Breast epithelium (tissue), 4 donors: ENCODE results near the gene SLC25A15. TPM values are rescaled to one million over a fixed set of nuclear protein-coding genes. Genes with fewer than 3 reads are reported as not detected.

Experiments used
- DNase-seq, 2 donors: peaks; one replicate each; pipeline ENCODE4 v3.0.0-alpha.2; 2019; ENCODE audit warnings: low spot score in 2 of 2
- H3K27ac ChIP-seq, 2 donors: fragments of 200-600 bp; sonication (generic) in 1 of 2; one replicate each; pipeline ENCODE4 v1.5.1; 2016 to 2019; ENCODE audit warnings: mild to moderate bottlenecking in 1 of 2
- H3K27me3 ChIP-seq, 2 donors: fragments of 200-600 bp; sonication (generic) in 1 of 2; one replicate each; pipeline versions ENCODE4 v1.5.1 to v1.6.0; 2017 to 2019; ENCODE audit warnings: control low read depth in 1 of 2, mild to moderate bottlenecking in 1 of 2
- H3K36me3 ChIP-seq: fragments of 200-600 bp; one replicate; pipeline ENCODE4 v1.5.1; 2019
- H3K4me1 ChIP-seq, 2 donors: fragments of 200-600 bp; sonication (generic); one replicate each; pipeline ENCODE4 v1.5.1; 2016 to 2019; ENCODE audit warnings: control low read depth in 1 of 2
- H3K4me3 ChIP-seq, 3 donors: fragments of 200-600 bp; sonication (generic); 1 replicate in 2 of 3; 2 replicates in 1 of 3; pipeline ENCODE4 v1.5.1; 2016 to 2019; ENCODE audit warnings: mild to moderate bottlenecking in 3 of 3, moderate library complexity in 2 of 3
- H3K9me3 ChIP-seq, 2 donors: fragments of 200-600 bp; sonication (generic) in 1 of 2; one replicate each; pipeline ENCODE4 v1.5.1; 2016 to 2019; ENCODE audit warnings: control low read depth in 1 of 2
- POLR2A ChIP-seq: fragments of 450-650 bp; IDR thresholded peaks from one replicate; pipeline ENCODE4 v1.6.1; 2016; ENCODE audit warnings: antibody characterized with exemption, mild to moderate bottlenecking, moderate library complexity
- POLR2AphosphoS5 ChIP-seq, 3 donors: sonication (generic); formaldehyde crosslinking; IDR thresholded peaks; one replicate each; pipeline ENCODE4 v1.6.1; 2017; ENCODE audit warnings: antibody characterized with exemption in 3 of 3
- intact Hi-C: fragments of 100-400 bp; cut with DNase I; formaldehyde crosslinking; loops from one replicate; pipeline ENCODE4 v1.15.1; 2023; ENCODE audit warnings: low total_unique reads
- total RNA-seq, 3 donors: library from RNA; depleted of rRNA; stranded (reverse); fragments of >200 nt; gene quantifications; one replicate each; pipeline ENCODE4 v1.1.0, GENCODE V29; 2016
- TF ChIP-seq, protein P1 (sequence below), 3 donors: fragments of 450-650 bp; IDR thresholded peaks; one replicate each; pipeline ENCODE4 v1.5.1; 2016 to 2017; ENCODE audit warnings: antibody characterized with exemption in 3 of 3, mild to moderate bottlenecking in 3 of 3, moderate library complexity in 3 of 3

The SLC25A15 gene
- total RNA-seq, 3 donors from 2014 or later: 6.9 to 13.4 (median 7.5) TPM

DNA sequence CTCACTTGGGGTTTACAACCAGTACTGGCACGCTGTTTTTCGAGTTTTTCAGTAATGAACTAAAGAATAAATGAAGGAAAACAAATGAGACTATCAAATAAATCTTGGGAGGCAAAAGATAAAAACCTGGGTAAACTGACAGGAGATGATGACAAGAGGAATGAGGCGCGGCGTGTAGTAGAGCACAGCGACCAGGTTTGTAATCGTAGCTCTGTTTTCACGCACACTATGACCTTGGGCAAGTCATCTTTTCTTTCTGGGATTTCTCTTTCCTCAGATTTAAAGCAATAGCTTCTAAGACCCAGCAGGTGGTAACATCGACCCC is 18.8 kb upstream of the SLC25A15 start:
- intact Hi-C loops: no loop called here
- H3K4me1 ChIP-seq: no peaks in the 10 kb centered on the region
- no peak for DNase-seq
- peak overlapping the region; percentile 79 to 84 (median 81) for H3K4me3 ChIP-seq
- TF ChIP-seq, protein P1, sequence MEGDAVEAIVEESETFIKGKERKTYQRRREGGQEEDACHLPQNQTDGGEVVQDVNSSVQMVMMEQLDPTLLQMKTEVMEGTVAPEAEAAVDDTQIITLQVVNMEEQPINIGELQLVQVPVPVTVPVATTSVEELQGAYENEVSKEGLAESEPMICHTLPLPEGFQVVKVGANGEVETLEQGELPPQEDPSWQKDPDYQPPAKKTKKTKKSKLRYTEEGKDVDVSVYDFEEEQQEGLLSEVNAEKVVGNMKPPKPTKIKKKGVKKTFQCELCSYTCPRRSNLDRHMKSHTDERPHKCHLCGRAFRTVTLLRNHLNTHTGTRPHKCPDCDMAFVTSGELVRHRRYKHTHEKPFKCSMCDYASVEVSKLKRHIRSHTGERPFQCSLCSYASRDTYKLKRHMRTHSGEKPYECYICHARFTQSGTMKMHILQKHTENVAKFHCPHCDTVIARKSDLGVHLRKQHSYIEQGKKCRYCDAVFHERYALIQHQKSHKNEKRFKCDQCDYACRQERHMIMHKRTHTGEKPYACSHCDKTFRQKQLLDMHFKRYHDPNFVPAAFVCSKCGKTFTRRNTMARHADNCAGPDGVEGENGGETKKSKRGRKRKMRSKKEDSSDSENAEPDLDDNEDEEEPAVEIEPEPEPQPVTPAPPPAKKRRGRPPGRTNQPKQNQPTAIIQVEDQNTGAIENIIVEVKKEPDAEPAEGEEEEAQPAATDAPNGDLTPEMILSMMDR (IDR thresholded peaks at IDR 0.05): no peak
- TF ChIP-seq POLR2AphosphoS5 (IDR thresholded peaks at IDR 0.05) (no peak), POLR2A (no peak)
- H3K27me3 ChIP-seq: no peaks in the 10 kb centered on the region
- no peaks in the 10 kb centered on the region for H3K9me3 ChIP-seq
- H3K27ac ChIP-seq: peak overlapping the region; percentile 90 to 91
- H3K36me3 ChIP-seq: no peaks in the 10 kb centered on the region

DNA sequence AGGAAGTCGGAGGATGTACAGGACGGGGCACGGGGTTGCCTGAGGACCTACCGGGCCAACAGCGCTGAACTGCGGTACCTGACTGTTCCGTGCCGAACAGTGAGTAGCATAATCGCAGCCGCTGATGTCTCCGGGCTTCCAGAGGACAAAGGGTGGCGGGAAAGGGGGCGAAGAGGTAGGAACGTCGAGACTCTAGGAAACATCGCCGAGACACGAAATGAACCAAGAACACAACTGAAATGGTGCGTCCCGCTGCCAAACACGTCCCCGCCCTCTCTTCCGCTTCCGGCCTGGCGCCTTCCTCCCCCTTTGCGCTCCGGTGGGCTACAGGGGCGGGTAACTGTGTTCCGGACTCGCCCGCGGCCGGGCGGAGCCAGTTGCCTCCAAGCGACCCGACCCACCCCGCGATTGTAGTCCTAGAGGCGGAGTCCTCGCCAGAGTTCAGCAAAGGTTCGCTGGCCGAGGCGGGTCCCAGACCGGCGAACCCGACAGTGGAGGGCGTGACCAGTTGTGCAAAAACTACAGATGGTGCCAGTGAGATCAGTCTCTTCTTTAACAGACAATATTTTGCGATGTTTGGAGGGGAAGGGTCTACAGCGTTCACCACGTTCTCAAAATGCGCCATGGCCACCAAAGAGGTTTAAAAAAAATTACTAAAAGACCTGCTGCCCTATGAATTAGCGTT is 18.3 kb upstream of the SLC25A15 start, which contains the start of gene MRPS31:
Gene MRPS31, minus strand, starts transcription at position 257 of the 685 bp plus-strand sequence. Its CDS starts 54 bp downstream, at position 203.
- peak within 1 kb of the TSS; percentile 90 to 91 for H3K27ac ChIP-seq
- H3K4me1 ChIP-seq: no peaks in the 10 kb centered on the region
- intact Hi-C loops: no loop called here
- no peaks in the 10 kb centered on the region for H3K9me3 ChIP-seq
- TF ChIP-seq, protein P1 (IDR thresholded peaks at IDR 0.05): peak in 1 of 3 donors; percentile 11
- peak; percentile 32 for TF ChIP-seq POLR2A
- peak; percentile 87 to 98 (median 94) for TF ChIP-seq POLR2AphosphoS5 (IDR thresholded peaks at IDR 0.05)
- no peaks in the 10 kb centered on the region for H3K27me3 ChIP-seq
- no peaks in the 10 kb centered on the region for H3K36me3 ChIP-seq
- peak within 1 kb of the TSS; percentile 79 to 84 (median 81) for H3K4me3 ChIP-seq
- peak; percentile 88 to 95 for DNase-seq

DNA sequence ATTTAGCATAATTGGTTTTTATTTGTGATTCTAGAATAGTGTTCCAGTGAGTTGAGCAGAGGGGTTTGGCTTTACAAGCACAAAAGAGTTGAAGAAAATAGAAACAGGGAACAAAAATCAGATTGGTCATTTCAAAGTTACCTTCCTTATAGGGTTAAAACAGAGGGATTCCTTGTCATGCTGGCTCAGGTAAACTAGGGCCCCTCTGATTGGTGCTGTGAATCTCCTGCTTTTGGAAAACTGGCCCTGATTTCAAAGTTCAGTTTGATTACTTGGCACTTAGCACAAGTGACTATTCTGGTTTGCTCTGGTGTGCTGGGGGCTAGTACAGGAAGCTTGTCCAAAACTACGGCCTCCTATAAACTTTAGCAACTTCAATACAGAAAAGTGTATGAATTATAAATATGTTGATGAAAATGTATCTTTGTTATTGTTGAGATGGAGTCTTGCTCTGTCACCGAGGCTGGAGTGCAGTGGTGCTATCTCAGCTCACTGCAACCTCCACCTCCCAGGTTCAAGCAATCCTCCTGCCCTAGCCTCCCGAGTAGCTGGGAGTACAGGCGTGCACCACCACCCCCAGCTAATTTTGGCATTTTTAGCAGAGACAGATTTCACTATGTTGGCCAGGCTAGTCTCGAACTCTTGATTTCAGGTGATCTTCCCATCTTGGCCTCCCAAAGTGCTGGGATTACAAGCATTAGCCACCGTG is 16.5 kb upstream of the SLC25A15 start:
- Histone ChIP-seq H3K27me3 (no peaks in the 10 kb centered on the region), H3K4me1 (no peaks in the 10 kb centered on the region), H3K4me3 (no peak overlapping the region), H3K27ac (no peak overlapping the region), H3K9me3 (no peaks in the 10 kb centered on the region), H3K36me3 (no peaks in the 10 kb centered on the region)
- TF ChIP-seq, protein P1 (IDR thresholded peaks at IDR 0.05): no peak
- TF ChIP-seq POLR2A (no peak), POLR2AphosphoS5 (IDR thresholded peaks at IDR 0.05) (no peak)
- intact Hi-C loops: no loop called here
- DNase-seq: no peak

DNA sequence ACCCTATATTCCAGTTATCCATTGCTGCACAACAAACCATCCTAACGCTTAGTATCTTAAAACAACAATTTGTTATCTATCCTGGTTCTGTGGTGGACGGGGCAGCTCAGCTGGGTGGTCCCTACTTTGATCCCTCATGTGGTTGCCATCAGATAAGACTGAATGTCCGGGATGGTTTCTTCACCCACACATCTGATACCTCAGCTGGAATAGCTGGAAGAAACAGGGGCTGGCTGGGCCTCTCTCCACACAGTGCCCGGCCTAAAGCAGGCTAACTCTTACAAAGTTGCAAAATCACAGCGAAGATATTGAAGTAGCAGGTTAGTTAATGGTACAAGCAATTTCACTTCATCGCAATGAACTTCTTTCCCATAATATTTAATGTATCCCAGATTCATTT is 14.7 kb upstream of the SLC25A15 start:
- no peak for DNase-seq
- Histone ChIP-seq H3K4me1 (no peaks in the 10 kb centered on the region), H3K36me3 (no peaks in the 10 kb centered on the region), H3K9me3 (no peaks in the 10 kb centered on the region), H3K27ac (no peak overlapping the region), H3K27me3 (no peaks in the 10 kb centered on the region), H3K4me3 (no peak overlapping the region)
- intact Hi-C loops: loop anchor here (1.0 kb wide), 1 partner anchor 10 kb away; no protein-coding TSS in a partner anchor
- TF ChIP-seq, protein P1 (IDR thresholded peaks at IDR 0.05): no peak
- TF ChIP-seq POLR2A (no peak), POLR2AphosphoS5 (IDR thresholded peaks at IDR 0.05) (no peak)

DNA sequence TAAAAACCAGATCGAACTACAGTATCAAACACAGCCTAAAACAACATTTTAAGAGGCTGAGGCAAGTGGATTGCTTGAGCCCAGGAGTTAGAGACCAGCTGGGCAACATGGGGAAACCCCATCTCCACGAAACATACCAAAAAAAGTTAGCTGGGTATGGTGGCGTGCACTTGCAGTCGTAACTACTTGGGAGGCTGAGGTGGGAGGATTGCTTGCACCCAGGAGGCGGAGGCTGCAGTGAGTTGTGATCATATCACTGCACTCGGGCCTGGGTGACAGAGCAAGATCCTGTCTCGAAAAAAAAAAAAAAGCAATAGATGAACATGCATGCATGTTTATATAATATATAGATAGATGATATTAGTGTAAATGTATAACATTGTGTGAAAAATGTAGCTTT is 13.2 kb upstream of the SLC25A15 start:
- H3K9me3 ChIP-seq: no peaks in the 10 kb centered on the region
- H3K27me3 ChIP-seq: no peaks in the 10 kb centered on the region
- intact Hi-C loops: no loop called here
- no peak for DNase-seq
- no peak overlapping the region for H3K27ac ChIP-seq
- H3K36me3 ChIP-seq: no peaks in the 10 kb centered on the region
- no peaks in the 10 kb centered on the region for H3K4me1 ChIP-seq
- TF ChIP-seq POLR2A (no peak), POLR2AphosphoS5 (IDR thresholded peaks at IDR 0.05) (no peak)
- TF ChIP-seq, protein P1 (IDR thresholded peaks at IDR 0.05): no peak
- no peak overlapping the region for H3K4me3 ChIP-seq
